Naive thymus-derived CD8-positive, alpha-beta T cell (primary cell): ENCODE data around the gene LRRC8B. TPM values are rescaled to one million over a fixed set of nuclear protein-coding genes. Genes with fewer than 3 reads are reported as not detected.

ENCODE experiments used
- ATAC-seq, 2 donors: fragments of 150-1000 bp; cut with Tn5 transposase in 1 of 2; sonication (Bioruptor Pico), chemical (Tn5 transposase) in 1 of 2; 1 replicate in 1 of 2; 2 replicates in 1 of 2; pipeline ENCODE4 v1.10.0; 2021; ENCODE audit warnings: mild to moderate bottlenecking in 2 of 2, moderate library complexity in 2 of 2
- POLR2A ChIA-PET: fragments of 350-600 bp; sonication (Branson Sonifier 250); formaldehyde crosslinking; loops from one replicate; lab custom pipeline; 2021; ENCODE audit warnings: antibody characterized with exemption; lab: Charles Lee
- DNase-seq, 10 donors: peaks; one replicate each; pipeline versions ENCODE4 v3.0.0 to v3.0.0-alpha.2; 2020 to 2022
- H3K27ac Mint-ChIP-seq, 10 donors: one replicate each; pipeline ENCODE4 v1.8.0; 2020 to 2022; ENCODE audit warnings: mild to moderate bottlenecking in 10 of 10, mixed read lengths in 10 of 10, moderate library complexity in 4 of 10, inconsistent platforms in 1 of 10
- H3K27me3 Mint-ChIP-seq, 5 donors: one replicate each; pipeline ENCODE4 v1.8.0; 2021 to 2022; ENCODE audit warnings: mixed read lengths in 5 of 5
- H3K36me3 Mint-ChIP-seq, 3 donors: one replicate each; pipeline ENCODE4 v1.8.0; 2020 to 2022; ENCODE audit warnings: mixed read lengths in 3 of 3, mild to moderate bottlenecking in 2 of 3, inconsistent platforms in 1 of 3
- H3K4me1 Mint-ChIP-seq, 4 donors: one replicate each; pipeline ENCODE4 v1.8.0; 2021 to 2022; ENCODE audit warnings: mixed read lengths in 4 of 4
- H3K4me3 Mint-ChIP-seq, 10 donors: one replicate each; pipeline ENCODE4 v1.8.0; 2020 to 2022; ENCODE audit warnings: mild to moderate bottlenecking in 10 of 10, mixed read lengths in 10 of 10, moderate library complexity in 6 of 10, inconsistent platforms in 1 of 10
- H3K9me3 Mint-ChIP-seq, 9 donors: one replicate each; pipeline ENCODE4 v1.8.0; 2020 to 2022; ENCODE audit warnings: mixed read lengths in 9 of 9, mild to moderate bottlenecking in 3 of 9, inconsistent platforms in 1 of 9, moderate library complexity in 1 of 9
- polyA plus RNA-seq, 3 donors: library from polyadenylated mRNA; unstranded; fragments of 300-500 nt; fragmentation: Illumina TruSeq; gene quantifications; one replicate each; pipeline ENCODE4 v1.2.3, GENCODE V29; 2021
- total RNA-seq, 8 experiments: library from RNA in 2 of 8; stranded (reverse) in 2 of 8; gene quantifications; one replicate each; pipeline ENCODE4 v1.2.3 and lab custom pipeline; 2021 to 2026

LRRC8B gene
- total and polyA plus RNA-seq, 5 experiments from 2014 or later = 8.5 to 16.1 (median 13.6) TPM

DNA sequence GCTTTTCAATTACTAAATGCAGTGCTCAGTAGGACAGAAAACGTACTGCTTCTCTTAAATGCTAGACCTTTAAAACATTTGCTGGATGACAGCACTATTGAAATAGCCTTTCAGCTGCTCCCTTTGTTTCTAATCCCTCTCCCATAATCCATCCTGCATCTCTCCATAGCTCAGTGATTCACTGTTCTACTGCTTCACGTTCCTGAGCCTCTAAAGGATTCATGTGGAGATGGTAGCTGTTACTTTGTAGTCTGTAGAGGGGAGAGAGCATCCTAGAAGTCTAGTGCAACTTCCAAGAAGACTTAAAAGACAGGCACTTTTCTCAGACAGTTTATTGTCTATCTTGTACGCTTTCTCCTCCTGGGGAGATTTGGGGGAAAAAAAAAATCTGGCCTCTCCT, 51.4 kb downstream of the LRRC8B start:
- H3K27me3 Mint-ChIP-seq = no peaks in the 10 kb centered on the region
- peaks cover 0 to 2% (median 0%) of the 10 kb centered on the region in 9 donors for H3K9me3 Mint-ChIP-seq
- H3K4me1 Mint-ChIP-seq = peaks cover 4 to 19% (median 12%) of the 10 kb centered on the region in 4 donors
- POLR2A ChIA-PET = no interaction called here
- DNase-seq = no peak
- peaks cover 0 to 58% (median 11%) of the 10 kb centered on the region in 3 donors for H3K36me3 Mint-ChIP-seq
- H3K4me3 Mint-ChIP-seq = no peak overlapping the region
- no peak for ATAC-seq
- no peak overlapping the region for H3K27ac Mint-ChIP-seq

DNA sequence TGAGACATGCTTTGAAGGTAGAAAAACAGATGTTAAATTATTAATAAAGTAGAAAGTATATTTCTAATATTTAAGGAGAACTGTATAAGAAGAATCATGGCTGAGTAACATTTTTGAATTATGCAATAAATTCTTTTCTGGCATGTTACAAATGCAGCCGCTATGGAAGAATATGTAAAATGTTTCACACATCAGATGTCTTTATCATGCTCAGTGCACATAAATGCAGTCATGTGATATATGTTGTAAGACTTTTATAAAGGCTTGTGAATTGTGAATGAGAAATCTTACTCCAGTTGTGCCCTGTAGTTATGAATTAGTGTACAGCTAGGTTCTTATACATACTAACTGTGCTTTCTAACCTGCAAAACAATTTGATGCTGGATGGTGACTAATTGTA, 53.5 kb downstream of the LRRC8B start:
- no peaks in the 10 kb centered on the region for H3K9me3 Mint-ChIP-seq
- H3K27ac Mint-ChIP-seq = no peak overlapping the region
- peaks cover 0 to 59% (median 17%) of the 10 kb centered on the region in 3 donors for H3K36me3 Mint-ChIP-seq
- no peak for DNase-seq
- no peaks in the 10 kb centered on the region for H3K27me3 Mint-ChIP-seq
- no peak overlapping the region for H3K4me3 Mint-ChIP-seq
- peaks cover 4 to 19% (median 12%) of the 10 kb centered on the region in 4 donors for H3K4me1 Mint-ChIP-seq
- POLR2A ChIA-PET = interaction anchor here (1.3 kb wide), 1 partner anchor 53 kb away, joined by 4 read pairs; the partner anchor contains the start of gene LRRC8B
- no peak for ATAC-seq

DNA sequence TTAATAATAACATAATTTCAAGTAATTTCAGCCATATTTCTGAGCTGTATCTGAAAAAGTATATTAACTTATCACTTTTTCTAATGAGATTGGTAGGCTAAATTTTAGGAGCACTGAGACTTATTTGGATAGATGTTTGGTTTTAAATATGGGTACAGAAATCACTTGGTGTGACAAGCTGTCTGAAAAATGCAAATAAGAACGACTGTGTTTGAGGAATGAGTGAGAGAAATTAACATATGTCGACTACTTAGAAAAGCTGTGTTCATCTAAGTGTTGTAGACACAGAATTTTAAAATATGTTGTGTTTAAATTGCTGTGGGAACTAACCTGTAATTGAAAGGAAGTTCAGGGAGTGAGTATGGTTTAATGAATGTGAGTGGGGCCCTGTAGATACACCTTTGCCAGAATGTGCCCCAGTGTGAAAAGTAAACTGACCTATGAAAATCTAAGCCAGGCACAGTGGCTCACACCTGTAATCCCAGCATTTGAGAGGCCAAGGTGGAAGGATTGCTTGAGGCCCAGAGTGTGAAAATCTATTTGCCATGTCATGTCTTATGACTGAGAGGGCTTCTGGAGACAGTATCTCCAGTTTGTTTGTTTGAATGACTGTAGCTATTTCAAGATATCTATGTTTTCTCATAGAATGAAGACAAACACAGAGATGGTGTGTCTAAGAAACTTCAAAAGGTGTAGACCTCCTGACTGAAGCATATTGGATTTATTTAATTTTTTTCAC, 54.5 kb downstream of the LRRC8B start:
- peaks cover 3 to 19% (median 9%) of the 10 kb centered on the region in 4 donors for H3K4me1 Mint-ChIP-seq
- DNase-seq (no peak), ATAC-seq (no peak)
- H3K27ac Mint-ChIP-seq = peak overlapping the region in 4 of 10 donors; percentile 20 to 70 (median 44)
- no peaks in the 10 kb centered on the region for H3K27me3 Mint-ChIP-seq
- POLR2A ChIA-PET = interaction anchor here (3.7 kb wide), 1 partner anchor 30 kb away, joined by 17 read pairs; no protein-coding TSS in a partner anchor
- H3K4me3 Mint-ChIP-seq = no peak overlapping the region
- H3K9me3 Mint-ChIP-seq = no peaks in the 10 kb centered on the region
- H3K36me3 Mint-ChIP-seq = peaks cover 4 to 63% (median 26%) of the 10 kb centered on the region in 3 donors

DNA sequence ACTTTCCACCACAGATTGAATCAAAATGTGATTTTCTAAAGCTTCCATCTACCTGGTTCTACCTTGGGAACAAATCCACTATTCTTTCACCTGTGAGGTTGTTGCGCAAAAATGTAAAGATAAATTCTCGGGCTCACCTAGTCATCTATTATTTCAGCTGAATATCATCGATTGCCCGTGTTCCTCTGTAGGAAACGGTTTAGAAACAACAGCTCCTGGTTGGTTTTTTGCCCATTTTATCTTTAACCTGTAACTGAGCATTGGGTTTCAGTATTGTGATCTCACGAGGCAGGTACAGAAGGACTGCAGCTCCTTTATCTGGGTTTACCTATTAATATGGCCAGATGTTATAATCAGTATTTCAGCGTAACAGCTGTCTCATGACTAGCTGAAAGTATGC, 55.4 kb downstream of the LRRC8B start:
- Mint-ChIP-seq H3K27me3 (no peaks in the 10 kb centered on the region), H3K27ac (no peak overlapping the region), H3K4me3 (no peak overlapping the region), H3K36me3 (peaks cover 4 to 65% (median 25%) of the 10 kb centered on the region in 3 donors), H3K4me1 (peaks cover 3 to 16% (median 8%) of the 10 kb centered on the region in 4 donors), H3K9me3 (no peaks in the 10 kb centered on the region)
- ATAC-seq (no peak), DNase-seq (no peak)
- POLR2A ChIA-PET = interaction anchor here (1.1 to 3.7 kb wide), 2 partner anchors 29 to 50 kb away, joined by 3 to 17 read pairs; no protein-coding TSS in a partner anchor

DNA sequence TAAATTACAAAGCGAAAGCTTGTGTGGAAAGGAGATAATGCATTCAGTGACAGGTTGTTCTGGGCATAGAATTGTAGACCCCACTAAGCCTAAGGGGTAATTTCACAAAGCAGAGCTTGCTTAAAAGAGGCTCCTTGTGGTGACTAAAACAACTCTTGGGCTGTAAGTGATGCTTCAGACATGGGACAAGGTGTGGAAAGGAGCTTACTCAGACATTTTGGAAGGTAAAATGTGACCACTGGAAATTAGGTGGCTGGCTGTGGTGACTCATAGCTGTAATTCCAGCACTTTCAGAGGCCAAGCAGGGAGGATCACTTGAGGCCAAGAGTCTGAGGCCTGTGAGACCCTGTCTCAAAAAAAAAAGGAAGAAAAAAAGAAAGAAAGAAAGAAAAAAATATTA, 57.2 kb downstream of the LRRC8B start:
- H3K9me3 Mint-ChIP-seq = no peaks in the 10 kb centered on the region
- DNase-seq (no peak), ATAC-seq (no peak)
- POLR2A ChIA-PET = interaction anchor here (0.7 to 3.7 kb wide), 11 partner anchors 11 to 708 kb away, joined by 3 to 17 read pairs (median 4); partner anchors contain the start of genes LRRC8B and LRRC8C
- no peak overlapping the region for H3K4me3 Mint-ChIP-seq
- H3K36me3 Mint-ChIP-seq = peaks cover 4 to 70% (median 33%) of the 10 kb centered on the region in 3 donors
- H3K27ac Mint-ChIP-seq = peak overlapping the region in 4 of 10 donors; percentile 7 to 58 (median 46)
- H3K4me1 Mint-ChIP-seq = peaks cover 3 to 16% (median 9%) of the 10 kb centered on the region in 4 donors
- no peaks in the 10 kb centered on the region for H3K27me3 Mint-ChIP-seq

DNA sequence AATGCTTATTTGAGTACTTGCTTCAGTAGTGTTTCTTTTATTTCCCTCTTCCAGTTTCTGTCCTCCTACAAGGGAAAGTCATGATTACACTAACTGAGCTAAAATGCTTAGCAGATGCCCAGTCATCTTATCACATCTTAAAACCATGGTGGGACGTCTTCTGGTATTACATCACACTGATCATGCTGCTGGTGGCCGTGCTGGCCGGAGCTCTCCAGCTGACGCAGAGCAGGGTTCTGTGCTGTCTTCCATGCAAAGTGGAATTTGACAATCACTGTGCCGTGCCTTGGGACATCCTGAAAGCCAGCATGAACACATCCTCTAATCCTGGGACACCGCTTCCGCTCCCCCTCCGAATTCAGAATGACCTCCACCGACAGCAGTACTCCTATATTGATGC, 57.9 kb downstream of the LRRC8B start:
- H3K9me3 Mint-ChIP-seq = no peaks in the 10 kb centered on the region
- no peak overlapping the region for H3K4me3 Mint-ChIP-seq
- peaks cover 4 to 75% (median 35%) of the 10 kb centered on the region in 3 donors for H3K36me3 Mint-ChIP-seq
- ATAC-seq (no peak), DNase-seq (no peak)
- H3K4me1 Mint-ChIP-seq = peaks cover 3 to 23% (median 10%) of the 10 kb centered on the region in 4 donors
- POLR2A ChIA-PET = interaction anchor here (0.7 to 1.6 kb wide), 3 partner anchors 49 to 80 kb away, joined by 3 to 6 read pairs (median 3); partner anchors contain the start of genes LRRC8B and LRRC8C
- peak overlapping the region in 5 of 10 donors; percentile 4 to 57 (median 38) for H3K27ac Mint-ChIP-seq
- H3K27me3 Mint-ChIP-seq = no peaks in the 10 kb centered on the region

DNA sequence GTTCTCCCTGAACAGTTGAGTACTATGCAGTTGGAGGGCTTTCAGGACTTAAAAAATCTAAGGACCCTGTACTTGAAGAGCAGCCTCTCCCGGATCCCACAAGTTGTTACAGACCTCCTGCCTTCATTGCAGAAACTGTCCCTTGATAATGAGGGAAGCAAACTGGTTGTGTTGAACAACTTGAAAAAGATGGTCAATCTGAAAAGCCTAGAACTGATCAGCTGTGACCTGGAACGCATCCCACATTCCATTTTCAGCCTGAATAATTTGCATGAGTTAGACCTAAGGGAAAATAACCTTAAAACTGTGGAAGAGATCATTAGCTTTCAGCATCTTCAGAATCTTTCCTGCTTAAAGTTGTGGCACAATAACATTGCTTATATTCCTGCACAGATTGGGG, 59.6 kb downstream of the LRRC8B start:
- POLR2A ChIA-PET = interaction anchor here (1.0 to 1.5 kb wide), 3 partner anchors 25 to 179 kb away, joined by 3 to 4 read pairs (median 4); no protein-coding TSS in a partner anchor
- peaks cover 6 to 29% (median 14%) of the 10 kb centered on the region in 4 donors for H3K4me1 Mint-ChIP-seq
- no peak overlapping the region for H3K4me3 Mint-ChIP-seq
- H3K9me3 Mint-ChIP-seq = no peaks in the 10 kb centered on the region
- ATAC-seq = no peak
- H3K27ac Mint-ChIP-seq = no peak overlapping the region
- H3K27me3 Mint-ChIP-seq = no peaks in the 10 kb centered on the region
- peaks cover 4 to 80% (median 40%) of the 10 kb centered on the region in 3 donors for H3K36me3 Mint-ChIP-seq
- no peak for DNase-seq

DNA sequence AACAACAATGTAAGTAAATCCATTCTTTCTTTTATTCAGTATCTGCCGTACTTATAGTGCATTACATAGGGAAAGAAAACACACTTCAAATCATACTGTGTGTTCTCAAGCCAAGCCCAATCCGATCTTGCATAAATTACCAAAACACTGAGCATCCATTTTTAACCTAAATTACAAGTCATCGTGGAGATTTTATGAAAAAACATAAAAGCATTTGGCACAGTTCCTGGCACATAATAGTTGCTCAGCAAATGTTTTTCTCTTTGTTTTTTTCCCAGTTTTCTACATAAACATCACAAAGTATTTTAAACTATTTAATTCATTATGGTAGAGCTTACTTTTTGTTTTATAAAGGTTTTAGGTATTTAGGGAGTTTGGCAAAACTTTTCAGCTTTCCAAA, 60.2 kb downstream of the LRRC8B start:
- POLR2A ChIA-PET = interaction anchor here (0.7 to 1.5 kb wide), 4 partner anchors 10 to 178 kb away, joined by 3 to 5 read pairs (median 4); no protein-coding TSS in a partner anchor
- Mint-ChIP-seq H3K27me3 (no peaks in the 10 kb centered on the region), H3K9me3 (no peaks in the 10 kb centered on the region), H3K4me3 (no peak overlapping the region), H3K4me1 (peaks cover 9 to 34% (median 16%) of the 10 kb centered on the region in 4 donors), H3K27ac (peak overlapping the region in 2 of 10 donors; percentile 41 to 42), H3K36me3 (peaks cover 4 to 78% (median 40%) of the 10 kb centered on the region in 3 donors)
- DNase-seq (no peak), ATAC-seq (no peak)

DNA sequence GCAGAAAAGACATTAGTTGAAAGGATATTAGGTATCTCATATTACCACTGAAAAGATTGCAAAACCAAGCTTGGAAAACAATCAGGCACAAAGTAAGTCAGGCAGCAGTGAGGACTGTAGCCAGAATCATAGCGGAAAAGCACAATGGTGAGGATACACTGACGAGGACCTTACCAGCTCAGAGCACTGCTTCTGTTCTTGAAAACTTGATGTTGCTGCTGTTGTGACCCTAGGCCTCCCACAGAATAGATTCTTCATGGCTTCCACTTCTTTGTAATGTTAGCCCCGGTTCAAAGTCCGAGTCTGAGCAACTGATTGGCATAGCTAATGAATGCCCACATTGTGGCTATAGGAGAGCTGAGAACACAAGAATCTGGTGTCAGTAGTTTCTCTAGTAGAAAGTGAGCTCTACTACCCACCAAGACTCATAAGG, 63.1 kb downstream of the LRRC8B start:
- no peaks in the 10 kb centered on the region for H3K9me3 Mint-ChIP-seq
- ATAC-seq (no peak), DNase-seq (no peak)
- peaks cover 18 to 42% (median 20%) of the 10 kb centered on the region in 4 donors for H3K4me1 Mint-ChIP-seq
- no peaks in the 10 kb centered on the region for H3K27me3 Mint-ChIP-seq
- H3K36me3 Mint-ChIP-seq = peaks cover 4 to 58% (median 35%) of the 10 kb centered on the region in 3 donors
- POLR2A ChIA-PET = interaction anchor here (1.0 kb wide), 1 partner anchor 21 kb away, joined by 4 read pairs; no protein-coding TSS in a partner anchor
- no peak overlapping the region for H3K4me3 Mint-ChIP-seq
- peak overlapping the region in 2 of 10 donors; percentile 11 to 67 for H3K27ac Mint-ChIP-seq

DNA sequence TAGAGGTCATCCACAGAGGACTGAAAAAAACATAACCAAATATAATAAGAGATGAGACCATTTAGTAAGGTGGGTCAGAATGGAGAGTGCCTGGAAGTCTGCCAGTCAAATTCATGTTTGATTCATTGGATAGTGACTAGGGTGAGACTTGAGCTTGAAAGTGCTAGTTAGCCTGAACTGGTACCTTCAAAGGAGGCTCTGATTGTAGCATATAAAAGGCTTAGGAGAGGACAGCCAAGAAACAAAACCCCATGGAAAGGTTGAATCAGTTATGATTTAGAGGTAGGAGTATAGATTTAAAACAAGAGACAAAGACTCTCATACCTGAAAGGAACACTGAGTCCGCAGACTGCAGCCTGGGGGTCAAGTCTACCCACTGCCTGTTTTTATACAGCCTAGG, 63.9 kb downstream of the LRRC8B start:
- Mint-ChIP-seq H3K4me1 (peaks cover 18 to 42% (median 27%) of the 10 kb centered on the region in 4 donors), H3K9me3 (no peaks in the 10 kb centered on the region)

DNA sequence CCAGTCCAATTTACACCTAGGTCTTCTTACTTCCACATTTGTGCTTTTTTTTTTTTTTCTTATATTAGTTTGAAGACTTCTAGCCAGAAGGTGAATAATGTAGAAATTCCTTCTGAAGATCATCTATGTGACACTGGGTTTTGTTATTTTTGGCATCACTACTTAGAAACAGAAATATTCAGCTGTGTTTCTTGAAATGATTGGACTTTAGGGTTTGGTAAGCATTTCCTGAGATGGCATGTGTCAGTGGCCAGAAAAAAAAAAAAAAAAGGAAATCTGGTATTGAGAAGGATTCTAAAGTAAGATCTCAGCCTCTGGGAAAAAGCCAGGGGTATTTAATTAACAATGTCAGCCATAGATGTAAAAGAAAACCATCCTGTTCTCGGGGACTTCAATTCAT, 64.9 kb downstream of the LRRC8B start:
- no peaks in the 10 kb centered on the region for H3K9me3 Mint-ChIP-seq
- H3K27ac Mint-ChIP-seq = peak overlapping the region in 1 of 10 donors; percentile 20
- peaks cover 0 to 50% (median 25%) of the 10 kb centered on the region in 3 donors for H3K36me3 Mint-ChIP-seq
- DNase-seq (no peak), ATAC-seq (no peak)
- POLR2A ChIA-PET = interaction anchor here (0.7 to 12.4 kb wide), 2 partner anchors 11 to 18 kb away, joined by 3 to 125 read pairs; no protein-coding TSS in a partner anchor
- peaks cover 20 to 42% (median 33%) of the 10 kb centered on the region in 4 donors for H3K4me1 Mint-ChIP-seq
- H3K27me3 Mint-ChIP-seq = no peaks in the 10 kb centered on the region
- no peak overlapping the region for H3K4me3 Mint-ChIP-seq

More for the DNA sequence above, 63.9 kb downstream of the LRRC8B start:
- DNase-seq (no peak), ATAC-seq (no peak)
- Mint-ChIP-seq H3K27ac (peak overlapping the region in 2 of 10 donors; percentile 42 to 67), H3K27me3 (no peaks in the 10 kb centered on the region), H3K4me3 (no peak overlapping the region), H3K36me3 (peaks cover 3 to 58% (median 31%) of the 10 kb centered on the region in 3 donors)
- POLR2A ChIA-PET = no interaction called here

DNA sequence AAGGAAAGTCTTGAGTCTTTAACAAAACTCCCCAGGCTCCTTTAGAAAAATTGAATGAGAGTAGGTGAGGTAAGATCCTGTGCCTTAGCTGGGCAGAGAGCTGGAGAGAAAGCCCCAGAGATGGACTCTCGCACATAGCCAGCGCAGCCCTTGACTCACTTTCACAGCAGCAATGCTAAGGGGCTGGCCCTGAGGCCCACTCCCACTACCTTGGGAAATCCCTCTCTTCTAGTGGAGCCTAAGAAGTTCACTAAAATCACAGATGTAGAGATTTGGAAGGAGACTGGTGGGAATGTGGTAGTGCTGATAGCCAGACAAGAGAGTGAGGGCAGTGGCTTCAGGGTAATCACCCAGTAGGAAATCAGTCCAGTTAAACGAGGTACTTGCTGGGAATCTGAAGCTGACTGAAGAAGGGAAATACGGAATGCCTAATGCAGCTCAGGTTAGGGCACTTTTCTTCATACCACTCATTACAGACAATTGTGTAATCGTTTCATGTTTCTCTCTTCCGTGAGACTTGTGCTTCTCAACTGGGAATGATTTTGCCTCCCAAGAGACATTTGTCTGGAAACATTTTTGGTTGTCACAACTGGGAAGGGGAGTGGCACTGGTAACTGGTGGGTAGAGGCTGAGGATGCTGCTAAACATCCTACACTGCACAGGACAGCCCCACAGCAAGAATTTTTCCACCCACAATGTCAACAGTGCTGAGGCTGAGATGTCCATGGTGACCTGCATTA, 65.9 kb downstream of the LRRC8B start:
- DNase-seq (no peak), ATAC-seq (no peak)
- H3K27ac Mint-ChIP-seq = peak overlapping the region in 6 of 10 donors; percentile 16 to 69 (median 25)
- no peaks in the 10 kb centered on the region for H3K9me3 Mint-ChIP-seq
- POLR2A ChIA-PET = interaction anchor here (0.6 to 12.4 kb wide), 2 partner anchors 17 to 1968 kb away, joined by 3 to 125 read pairs; no protein-coding TSS in a partner anchor
- H3K4me3 Mint-ChIP-seq = no peak overlapping the region
- H3K27me3 Mint-ChIP-seq = no peaks in the 10 kb centered on the region
- peaks cover 20 to 42% (median 38%) of the 10 kb centered on the region in 4 donors for H3K4me1 Mint-ChIP-seq
- peaks cover 0 to 40% (median 24%) of the 10 kb centered on the region in 3 donors for H3K36me3 Mint-ChIP-seq
